OCI-LY7 (cell line): ENCODE measurements around the gene PCCA. TPM values are rescaled to one million over a fixed set of nuclear protein-coding genes. Genes with fewer than 3 reads are reported as not detected.
"Not testable (repeated sequence)": the region's sequence is repeated elsewhere in the genome, so short reads cannot be mapped to it uniquely, and the experiment has no call there.

Source experiments
- BruUV-seq: library from RNA; stranded (reverse); fragments of 400-500 nt; replicated peaks from 2 replicates; lab custom pipeline; 2021; lab: Mats Ljungman, UMichigan
- CTCF ChIA-PET: fragments of 300-600 bp; sonication (Branson Sonifier 250); formaldehyde crosslinking; loops from one replicate; lab custom pipeline; 2022; ENCODE audit warnings: antibody characterized with exemption; ENCODE audit not compliant: unreplicated experiment; lab: Charles Lee
- POLR2A ChIA-PET: fragments of 300-600 bp; sonication (Branson Sonifier 250); formaldehyde crosslinking; loops from one replicate; lab custom pipeline; 2022; ENCODE audit warnings: antibody characterized with exemption; lab: Charles Lee
- DNase-seq: peaks from one replicate; pipeline ENCODE4 v3.0.0-alpha.2; 2015; ENCODE audit warnings: low spot score
- H2AFZ ChIP-seq: fragments of 200-600 bp; sonication (generic), shearing (Covaris generic); 2 replicates; pipeline ENCODE4 v1.6.1; 2014; ENCODE audit warnings: mild to moderate bottlenecking, antibody characterized with exemption, low read length, moderate library complexity
- H3K27ac ChIP-seq: fragments of 200-600 bp; sonication (generic); 2 replicates; pipeline ENCODE4 v1.5.1; 2014; ENCODE audit warnings: mixed run types, low read depth, mild to moderate bottlenecking, moderate library complexity, low read length, inconsistent platforms; ENCODE audit not compliant: poor library complexity, severe bottlenecking
- H3K36me3 ChIP-seq: fragments of 200-600 bp; sonication (generic); 2 replicates; pipeline ENCODE4 v1.6.1; 2014; ENCODE audit warnings: mild to moderate bottlenecking, antibody characterized with exemption, low read length, moderate library complexity, mixed read lengths; ENCODE audit not compliant: insufficient read depth
- H3K4me1 ChIP-seq: fragments of 200-600 bp; sonication (generic); 2 replicates; pipeline ENCODE4 v1.5.1; 2014; ENCODE audit warnings: mild to moderate bottlenecking, low read length; ENCODE audit not compliant: insufficient read depth, poor library complexity, severe bottlenecking
- H3K4me2 ChIP-seq: fragments of 200-600 bp; sonication (generic); 2 replicates; pipeline ENCODE4 v1.6.1; 2014; ENCODE audit warnings: mild to moderate bottlenecking, low read length
- H3K4me3 ChIP-seq: fragments of 200-600 bp; sonication (generic); 2 replicates; pipeline ENCODE4 v1.5.1; 2014; ENCODE audit warnings: mild to moderate bottlenecking, low read depth, low read length; ENCODE audit not compliant: poor library complexity, severe bottlenecking
- H3K79me2 ChIP-seq: fragments of 200-600 bp; sonication (generic); 2 replicates; pipeline ENCODE4 v1.6.1; 2016; ENCODE audit warnings: low read depth, mild to moderate bottlenecking, low read length, moderate library complexity, mixed read lengths; ENCODE audit not compliant: insufficient read depth
- H3K9me2 ChIP-seq: fragments of 200-600 bp; sonication (generic); 2 replicates; pipeline ENCODE4 v1.6.1; 2016; ENCODE audit warnings: mild to moderate bottlenecking, low read length, mixed read lengths; ENCODE audit not compliant: insufficient read depth
- H3K9me3 ChIP-seq: fragments of 200-600 bp; sonication (generic); 2 replicates; pipeline ENCODE4 v1.6.1; 2014; ENCODE audit warnings: mild to moderate bottlenecking, mixed run types, low read length, mixed read lengths
- H4K20me1 ChIP-seq: fragments of 200-600 bp; sonication (generic); 2 replicates; pipeline ENCODE4 v1.6.1; 2014; ENCODE audit warnings: mild to moderate bottlenecking, antibody characterized with exemption, low read length, moderate library complexity, mixed read lengths; ENCODE audit not compliant: insufficient read depth
- EZH2phosphoT487 ChIP-seq: fragments of 200-600 bp; sonication (generic); IDR thresholded peaks from 2 replicates; pipeline ENCODE4 v1.6.1; 2018; ENCODE audit warnings: low read depth, borderline replicate concordance, mild to moderate bottlenecking, mixed run types, antibody characterized with exemption, low read length, moderate library complexity, mixed read lengths
- intact Hi-C: fragments of 100-400 bp; cut with micrococcal nuclease; formaldehyde crosslinking; loops from one replicate; pipeline ENCODE4 v1.10.0; 2022; ENCODE audit not compliant: unreplicated experiment
- total RNA-seq, 2 experiments: library from RNA; depleted of rRNA in 1 of 2; stranded (reverse); fragments of >200 nt in 1 of 2; shearing (Covaris generic) in 1 of 2; gene quantifications; 2 replicates each; pipeline ENCODE4 v1.2.3, GENCODE V29; 2014 to 2022
- TF ChIP-seq, protein P1 (sequence below): fragments of 200-600 bp; sonication (generic); conservative IDR thresholded peaks from 2 replicates; pipeline ENCODE4 v1.5.1; 2014; ENCODE audit warnings: mild to moderate bottlenecking, antibody characterized with exemption, low read length, moderate library complexity, mixed read lengths

PCCA gene
- total RNA-seq, 2 experiments from 2014 or later = 2.7 to 7.2 TPM

DNA sequence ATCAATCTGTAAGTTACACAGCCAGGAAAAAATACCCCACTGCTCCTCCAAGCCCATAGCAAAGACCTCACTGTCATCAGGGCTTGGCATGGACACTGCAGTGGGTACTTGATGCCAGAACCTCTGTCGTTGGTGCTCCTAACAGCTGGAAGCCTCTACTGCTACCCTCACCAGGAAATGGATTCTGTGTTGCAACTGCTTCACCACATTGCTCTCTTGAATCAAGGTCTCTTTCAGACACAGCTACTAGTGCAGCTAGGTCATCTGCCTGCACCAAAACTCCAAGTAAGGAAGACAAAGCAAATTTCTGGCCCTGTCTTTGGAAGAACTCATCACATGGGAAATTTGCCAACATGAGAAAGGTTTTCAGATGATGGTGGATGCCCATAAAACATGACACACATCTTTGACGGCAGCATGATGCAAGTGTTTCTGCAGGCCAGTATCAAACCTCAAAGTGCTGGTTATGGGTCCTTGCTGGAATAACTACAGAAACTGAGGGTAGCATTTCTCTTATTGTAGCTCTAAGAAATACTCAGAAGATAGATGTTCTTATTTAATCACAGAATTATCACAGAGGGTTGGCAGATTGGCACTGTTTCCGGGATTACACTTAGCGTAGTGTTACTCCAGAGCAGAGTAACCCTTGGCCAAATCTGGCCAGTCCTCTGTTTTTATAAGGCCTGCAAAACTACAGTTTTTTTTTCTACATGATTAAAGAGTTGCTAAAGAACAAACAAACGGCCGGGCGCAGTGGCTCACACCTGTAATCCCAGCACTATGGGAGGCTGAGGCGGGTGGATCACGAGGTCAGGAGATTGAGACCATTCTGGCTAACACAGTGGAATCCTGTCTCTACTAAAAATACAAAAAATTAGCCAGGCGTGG, 12.9 kb upstream of the PCCA start:
- TF ChIP-seq EZH2phosphoT487 = no peak
- TF ChIP-seq, protein P1, sequence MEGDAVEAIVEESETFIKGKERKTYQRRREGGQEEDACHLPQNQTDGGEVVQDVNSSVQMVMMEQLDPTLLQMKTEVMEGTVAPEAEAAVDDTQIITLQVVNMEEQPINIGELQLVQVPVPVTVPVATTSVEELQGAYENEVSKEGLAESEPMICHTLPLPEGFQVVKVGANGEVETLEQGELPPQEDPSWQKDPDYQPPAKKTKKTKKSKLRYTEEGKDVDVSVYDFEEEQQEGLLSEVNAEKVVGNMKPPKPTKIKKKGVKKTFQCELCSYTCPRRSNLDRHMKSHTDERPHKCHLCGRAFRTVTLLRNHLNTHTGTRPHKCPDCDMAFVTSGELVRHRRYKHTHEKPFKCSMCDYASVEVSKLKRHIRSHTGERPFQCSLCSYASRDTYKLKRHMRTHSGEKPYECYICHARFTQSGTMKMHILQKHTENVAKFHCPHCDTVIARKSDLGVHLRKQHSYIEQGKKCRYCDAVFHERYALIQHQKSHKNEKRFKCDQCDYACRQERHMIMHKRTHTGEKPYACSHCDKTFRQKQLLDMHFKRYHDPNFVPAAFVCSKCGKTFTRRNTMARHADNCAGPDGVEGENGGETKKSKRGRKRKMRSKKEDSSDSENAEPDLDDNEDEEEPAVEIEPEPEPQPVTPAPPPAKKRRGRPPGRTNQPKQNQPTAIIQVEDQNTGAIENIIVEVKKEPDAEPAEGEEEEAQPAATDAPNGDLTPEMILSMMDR = no peak
- ChIA-PET POLR2A (no interaction called here), CTCF (no interaction called here)
- no peak overlapping the region for H3K4me2 ChIP-seq
- no peaks in the 10 kb centered on the region for H3K79me2 ChIP-seq
- no peak overlapping the region for H2AFZ ChIP-seq
- BruUV-seq = no TSS peak
- DNase-seq = no peak
- no peaks in the 10 kb centered on the region for H3K9me2 ChIP-seq
- no peaks in the 10 kb centered on the region for H3K36me3 ChIP-seq
- no peaks in the 10 kb centered on the region for H3K4me1 ChIP-seq
- no peak overlapping the region for H3K27ac ChIP-seq
- no peaks in the 10 kb centered on the region for H3K9me3 ChIP-seq
- H4K20me1 ChIP-seq = no peaks in the 10 kb centered on the region
- intact Hi-C loops = no loop called here
- H3K4me3 ChIP-seq = no peak overlapping the region

DNA sequence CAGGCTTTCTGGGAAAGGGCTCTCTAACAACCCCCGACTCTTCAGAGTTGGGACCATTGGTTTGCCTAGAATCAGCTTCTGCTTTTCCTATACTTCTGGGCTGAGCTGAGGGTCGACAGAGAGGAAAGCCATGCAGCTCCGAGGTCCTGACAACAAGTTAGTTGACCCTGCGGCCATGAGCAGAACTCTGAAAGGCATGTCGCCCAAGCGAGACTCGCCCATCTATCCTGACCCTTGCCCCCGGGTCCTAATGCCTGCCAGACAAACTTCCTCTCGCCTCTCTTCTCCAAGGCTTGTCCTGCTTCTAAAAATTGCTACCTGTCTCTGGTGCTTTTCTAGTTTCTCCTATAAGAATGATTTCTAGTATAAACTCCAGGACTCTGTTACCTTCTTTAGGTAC, 9.9 kb upstream of the PCCA start:
- H3K9me3 ChIP-seq, H3K4me2 ChIP-seq, CTCF ChIA-PET, DNase-seq, H3K79me2 ChIP-seq, H3K4me1 ChIP-seq, H3K4me3 ChIP-seq, H2AFZ ChIP-seq, BruUV-seq, intact Hi-C loops, H4K20me1 ChIP-seq, H3K9me2 ChIP-seq, POLR2A ChIA-PET, H3K27ac ChIP-seq, H3K36me3 ChIP-seq: not testable (repeated sequence)

DNA sequence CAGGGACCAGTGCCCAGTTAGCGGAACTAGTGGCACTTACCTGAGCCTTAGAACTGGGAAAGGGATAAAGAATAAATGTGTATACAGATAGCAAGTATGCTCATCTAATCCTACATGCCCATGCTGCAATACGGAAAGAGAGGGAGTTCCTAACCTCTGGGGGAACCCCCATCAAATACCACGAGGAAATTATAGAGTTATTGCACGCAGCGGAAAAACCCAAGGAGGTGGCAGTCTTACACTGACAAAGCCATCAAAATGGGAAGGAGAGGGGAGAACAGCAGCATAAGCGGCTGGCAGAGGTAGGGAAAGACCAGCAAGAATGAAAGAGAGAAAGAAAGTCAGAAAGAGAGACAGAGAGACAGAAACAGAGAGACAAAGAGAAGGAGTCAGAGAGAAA, 5.5 kb upstream of the PCCA start:
- H4K20me1 ChIP-seq, POLR2A ChIA-PET, H3K36me3 ChIP-seq, H3K4me1 ChIP-seq, H3K9me3 ChIP-seq, H2AFZ ChIP-seq, BruUV-seq, H3K9me2 ChIP-seq, H3K79me2 ChIP-seq, H3K4me3 ChIP-seq, CTCF ChIA-PET, H3K27ac ChIP-seq, intact Hi-C loops, DNase-seq, H3K4me2 ChIP-seq: not testable (repeated sequence)
